SK-N-SH (cell line): ENCODE data around the gene TMEM164. TPM values are rescaled to one million over a fixed set of nuclear protein-coding genes. Genes with fewer than 3 reads are reported as not detected.

Experiments
- CTCF ChIA-PET: fragments of 300-600, 350-600 bp; formaldehyde crosslinking; extraction: SDS; loops from one replicate; lab custom pipeline; 2021; lab: Yijun Ruan, JAX
- POLR2A ChIA-PET: fragments of 350-600 bp; sonication (Branson Sonifier 250); formaldehyde crosslinking; extraction: SDS; loops from one replicate; lab custom pipeline; 2020; ENCODE audit warnings: antibody characterized with exemption, inconsistent platforms; lab: Yijun Ruan, JAX
- DNase-seq: peaks from one replicate; pipeline ENCODE4 v3.0.0; 2012
- H2AFZ ChIP-seq: fragments of 200-600 bp; sonication (generic); 2 replicates; pipeline ENCODE4 v1.8.1; 2016; ENCODE audit warnings: antibody characterized with exemption, mild to moderate bottlenecking, low read depth
- H3F3A ChIP-seq: fragments of 200-600 bp; sonication (generic); replicated peaks from 2 replicates; pipeline ENCODE3; 2016; ENCODE audit warnings: antibody characterized with exemption, mild to moderate bottlenecking; ENCODE audit not compliant: insufficient read depth
- H3K27ac ChIP-seq, 2 experiments: fragments of 200-500 bp in 1 of 2; fragments of 200-600 bp in 1 of 2; sonication (Bioruptor generic) in 1 of 2; sonication (generic), shearing (Covaris generic) in 1 of 2; 2 replicates each; pipeline versions ENCODE4 v1.5.1 to v1.6.1; 2014 to 2016; ENCODE audit warnings: low read depth in 2 of 2, inconsistent platforms in 1 of 2, low read length in 1 of 2, mild to moderate bottlenecking in 1 of 2, mixed read lengths in 1 of 2
- H3K27me3 ChIP-seq: fragments of 200-600 bp; sonication (generic), shearing (Covaris generic); 2 replicates; pipeline ENCODE4 v1.6.1; 2016; ENCODE audit warnings: mixed run types; ENCODE audit not compliant: insufficient read depth
- H3K36me3 ChIP-seq, 2 experiments: fragments of 200-500 bp in 1 of 2; fragments of 200-600 bp in 1 of 2; sonication (Bioruptor generic) in 1 of 2; sonication (generic) in 1 of 2; replicated peaks in 1 of 2; 2 replicates each; pipeline versions ENCODE3 to v1.5.1; 2014 to 2016; ENCODE audit warnings: low read length in 1 of 2, mild to moderate bottlenecking in 1 of 2; ENCODE audit not compliant: insufficient read depth in 2 of 2, control insufficient read depth in 1 of 2
- H3K4me1 ChIP-seq, 2 experiments: fragments of 200-500 bp in 1 of 2; fragments of 200-600 bp in 1 of 2; sonication (Bioruptor generic) in 1 of 2; sonication (generic), shearing (Covaris generic) in 1 of 2; 2 replicates each; pipeline versions ENCODE4 v1.5.1 to v1.6.1; 2014 to 2016; ENCODE audit warnings: low read depth in 1 of 2, low read length in 1 of 2, mixed run types in 1 of 2; ENCODE audit not compliant: insufficient read depth in 2 of 2, control insufficient read depth in 1 of 2
- H3K4me2 ChIP-seq: fragments of 200-600 bp; sonication (generic), shearing (Covaris generic); 2 replicates; pipeline ENCODE4 v1.6.1; 2017; ENCODE audit warnings: mixed run types
- H3K4me3 ChIP-seq, 2 experiments: fragments of 200-500 bp in 1 of 2; fragments of 200-600 bp in 1 of 2; sonication (Bioruptor generic) in 1 of 2; sonication (generic), shearing (Covaris generic) in 1 of 2; 2 replicates each; pipeline versions ENCODE4 v1.5.1 to v1.8.1; 2014 to 2016; ENCODE audit warnings: low read depth in 2 of 2, inconsistent platforms in 1 of 2, low read length in 1 of 2, mild to moderate bottlenecking in 1 of 2, mixed read lengths in 1 of 2, moderate library complexity in 1 of 2
- H3K79me2 ChIP-seq: fragments of 200-600 bp; sonication (generic); 2 replicates; pipeline ENCODE4 v1.8.1; 2017; ENCODE audit warnings: mild to moderate bottlenecking; ENCODE audit not compliant: insufficient read depth
- H3K9ac ChIP-seq: fragments of 200-600 bp; sonication (generic); 2 replicates; pipeline ENCODE4 v1.6.1; 2017; ENCODE audit warnings: mixed run types
- H3K9me2 ChIP-seq: fragments of 200-600 bp; sonication (generic); 2 replicates; pipeline ENCODE4 v1.6.1; 2017; ENCODE audit warnings: mixed run types
- H3K9me3 ChIP-seq: fragments of 200-600 bp; sonication (generic); 2 replicates; pipeline ENCODE4 v1.6.1; 2017; ENCODE audit warnings: mixed run types, mild to moderate bottlenecking, moderate library complexity
- H4K20me1 ChIP-seq: fragments of 200-600 bp; sonication (generic); 2 replicates; pipeline ENCODE4 v1.6.1; 2017; ENCODE audit warnings: mild to moderate bottlenecking, mixed run types; ENCODE audit not compliant: insufficient read depth
- CHD2 ChIP-seq: fragments of 150-350 bp; IDR thresholded peaks from 2 replicates; pipeline ENCODE4 v1.6.1; 2018; ENCODE audit warnings: low read length; ENCODE audit not compliant: partially characterized antibody
- FOSL2 ChIP-seq: IDR thresholded peaks from 2 replicates; pipeline ENCODE4 v1.4.0; 2012; ENCODE audit warnings: low read depth, mild to moderate bottlenecking, moderate library complexity, borderline replicate concordance
- FOXM1 ChIP-seq: IDR thresholded peaks from 2 replicates; pipeline ENCODE4 v1.4.0; 2012; ENCODE audit warnings: low read depth, mild to moderate bottlenecking
- GABPA ChIP-seq: IDR thresholded peaks from 2 replicates; pipeline ENCODE4 v1.4.0; 2012; ENCODE audit warnings: low read depth, mild to moderate bottlenecking
- IRF3 ChIP-seq: fragments of 150-350 bp; IDR thresholded peaks from 2 replicates; pipeline ENCODE4 v1.6.1; 2016; ENCODE audit warnings: mild to moderate bottlenecking, low read depth, low read length
- JUND ChIP-seq: IDR thresholded peaks from 2 replicates; pipeline ENCODE4 v1.4.0; 2012
- MAX ChIP-seq: IDR thresholded peaks from 2 replicates; pipeline ENCODE4 v1.4.0; 2012; ENCODE audit warnings: low read depth
- NFIC ChIP-seq: IDR thresholded peaks from 2 replicates; pipeline ENCODE4 v1.4.0; 2012; ENCODE audit warnings: borderline replicate concordance
- NRF1 ChIP-seq: IDR thresholded peaks from 2 replicates; pipeline ENCODE4 v1.6.1; 2012; ENCODE audit warnings: low read depth, mild to moderate bottlenecking, low read length
- PBX3 ChIP-seq: IDR thresholded peaks from 2 replicates; pipeline ENCODE4; 2012
- RAD21 ChIP-seq: IDR thresholded peaks from 2 replicates; pipeline ENCODE4 v1.6.1; 2012; ENCODE audit warnings: mild to moderate bottlenecking, low read length
- RCOR1 ChIP-seq: fragments of 150-350 bp; IDR thresholded peaks from 2 replicates; pipeline ENCODE4 v1.6.1; 2017; ENCODE audit warnings: antibody characterized with exemption, low read length
- REST ChIP-seq: IDR thresholded peaks from 2 replicates; pipeline ENCODE4 v1.6.1; 2012; ENCODE audit warnings: mild to moderate bottlenecking, low read depth, low read length, moderate library complexity
- RFX5 ChIP-seq: IDR thresholded peaks from 2 replicates; pipeline ENCODE4 v1.6.1; 2012; ENCODE audit warnings: mild to moderate bottlenecking, improper control_type of control experiment, low read length
- TAF1 ChIP-seq: IDR thresholded peaks from 2 replicates; pipeline ENCODE4 v1.6.1; 2012; ENCODE audit warnings: low read depth, mild to moderate bottlenecking, low read length, moderate library complexity, borderline replicate concordance
- TCF12 ChIP-seq: IDR thresholded peaks from 2 replicates; pipeline ENCODE4 v1.4.0; 2012
- TEAD4 ChIP-seq: IDR thresholded peaks from 2 replicates; pipeline ENCODE4 v1.4.0; 2012; ENCODE audit warnings: mild to moderate bottlenecking, borderline replicate concordance; ENCODE audit not compliant: insufficient read depth
- USF1 ChIP-seq: IDR thresholded peaks from 2 replicates; pipeline ENCODE4 v1.4.0; 2012; ENCODE audit warnings: low read depth, borderline replicate concordance
- ZBTB33 ChIP-seq: IDR thresholded peaks from 2 replicates; pipeline ENCODE4 v1.4.0; 2012; ENCODE audit warnings: low read depth, borderline replicate concordance
- WGBS: methylation state at CpG from one replicate; pipeline ENCODE4 v1.1.6; 2017; ENCODE audit warnings: low lambda C conversion rate; 5-methylcytosine and 5-hydroxymethylcytosine counted together
- polyA plus RNA-seq, 3 experiments: library from polyadenylated mRNA; depleted of rRNA; stranded (reverse); fragments of >200 nt; gene quantifications; 2 replicates each; pipeline ENCODE4 v1.2.3, GENCODE V29; 2012

TMEM164 gene
- polyA plus RNA-seq, 1 of the 3 experiments (the other 2 are of a cell fraction) = 11.9 TPM

GRCh38 chrX:109954955-109955354 lies 48.0 kb upstream of the TMEM164 start:
- POLR2A ChIA-PET = no interaction called here
- DNase-seq = no peak

GRCh38 chrX:109958266-109958665 lies 44.6 kb upstream of the TMEM164 start:
- Histone ChIP-seq H3K9me3 (no peaks in the 10 kb centered on the region), H2AFZ (no peak overlapping the region)
- TF ChIP-seq CHD2 (no peak), FOSL2 (no peak), REST (no peak), NRF1 (no peak), TAF1 (no peak), ZBTB33 (no peak)

More at GRCh38 chrX:109954955-109955354, 48.0 kb upstream of the TMEM164 start:
- no peaks in the 10 kb centered on the region for H4K20me1 ChIP-seq
- 46% methylated on average over 1 of the region's 1 CpG for WGBS
- no peaks in the 10 kb centered on the region for H3K36me3 ChIP-seq
- CTCF ChIA-PET = no interaction called here
- TF ChIP-seq FOSL2 (no peak), NFIC (no peak), GABPA (no peak), MAX (no peak), TCF12 (no peak), USF1 (no peak), IRF3 (no peak), PBX3 (no peak), TEAD4 (no peak), FOXM1 (no peak), TAF1 (no peak), RCOR1 (no peak), JUND (no peak), RFX5 (no peak), RAD21 (no peak)
- TF ChIP-seq, all 33 proteins: peak for 0
- Histone ChIP-seq H3K9me3 (no peaks in the 10 kb centered on the region), H3K4me3 (no peak overlapping the region), H3K4me2 (no peak overlapping the region), H3K9ac (no peak overlapping the region), H3K27ac (peak overlapping the region in 1 of 2 experiments; percentile 30; a peak in 1 of 4 replicates), H3K9me2 (no peaks in the 10 kb centered on the region), H3K79me2 (no peaks in the 10 kb centered on the region), H3K27me3 (no peaks in the 10 kb centered on the region), H2AFZ (no peak overlapping the region), H3K4me1 (no peaks in the 10 kb centered on the region), H3F3A (no peaks in the 10 kb centered on the region)

More at GRCh38 chrX:109958266-109958665, 44.6 kb upstream of the TMEM164 start:
- no peaks in the 10 kb centered on the region for H3K27me3 ChIP-seq
- H3K36me3 ChIP-seq = no peaks in the 10 kb centered on the region
- no peaks in the 10 kb centered on the region for H3K9me2 ChIP-seq
- no peak overlapping the region for H3K4me2 ChIP-seq
- no peak overlapping the region for H3K4me3 ChIP-seq
- CTCF ChIA-PET = interaction anchor here (1.7 kb wide), 1 partner anchor 18 kb away, joined by 4 read pairs; no protein-coding TSS in a partner anchor
- H3K9ac ChIP-seq = no peak overlapping the region
- H3K27ac ChIP-seq = no peak overlapping the region
- no peaks in the 10 kb centered on the region for H4K20me1 ChIP-seq
- DNase-seq = no peak
- H3F3A ChIP-seq = no peaks in the 10 kb centered on the region
- POLR2A ChIA-PET = no interaction called here
- H3K4me1 ChIP-seq = no peaks in the 10 kb centered on the region
- H3K79me2 ChIP-seq = no peaks in the 10 kb centered on the region
